Measurements from ENCODE around the gene TCF20. TPM values are rescaled to one million over a fixed set of nuclear protein-coding genes. Genes with fewer than 3 reads are reported as not detected.
A peak's percentile ranks its signal among the peaks of the same experiment; 100 is the strongest.

TCF20 gene
- total RNA-seq, 2 experiments from 2014 or later = 61.6 to 64.1 TPM

GRCh38 chr22:42265321-42265720, 5.1 kb downstream of the TCF20 start:
- H3K27me3 ChIP-seq (ENCODE audit: control insufficient read depth in 1 of 2, insufficient read depth in 2 of 2, low read length in 2 of 2) = no peaks in the 10 kb centered on the region
- H3K9me3 Mint-ChIP-seq = no peaks in the 10 kb centered on the region
- H3K4me1 ChIP-seq (ENCODE audit: insufficient read depth, low read length) = peaks cover 70% of the 10 kb centered on the region
- H3K36me3 Mint-ChIP-seq (ENCODE audit: low read depth) = peaks cover 10% of the 10 kb centered on the region
- H3K27ac Mint-ChIP-seq = peak overlapping the region; percentile 5
- H3K4me3 ChIP-seq (ENCODE audit: low read length) = no peak overlapping the region
- peaks cover 90% of the 10 kb centered on the region for H3K4me1 Mint-ChIP-seq (ENCODE audit: low read depth)
- no peaks in the 10 kb centered on the region for H3K36me3 ChIP-seq (ENCODE audit: insufficient read depth, low read length)
- H3K4me3 Mint-ChIP-seq = peak overlapping the region; percentile 8
- intact Hi-C loops (cut with DNase I, micrococcal nuclease) = loop anchor here in 1 of 2 experiments (5.0 kb wide), 1 partner anchor 173 kb away; the partner anchor contains the start of gene NDUFA6
- H3K27ac ChIP-seq (ENCODE audit: low read depth in 1 of 2, low read length in 2 of 2) = no peak overlapping the region
- no peaks in the 10 kb centered on the region for H3K27me3 Mint-ChIP-seq
- ChIA-PET CTCF (no interaction called here), POLR2A (no interaction called here)
- ATAC-seq (ENCODE audit: poor library complexity) (no peak), DNase-seq (no peak)
- H3K9me3 ChIP-seq (ENCODE audit: control insufficient read depth in 1 of 2, insufficient read depth in 1 of 2, low read length in 2 of 2) = no peaks in the 10 kb centered on the region
- no peak for TF ChIP-seq CTCF (IDR thresholded peaks at IDR 0.05)

- intact Hi-C loops (cut with DNase I, micrococcal nuclease) = no loop called here
- H3K27me3 Mint-ChIP-seq = no peaks in the 10 kb centered on the region
- no peak for ATAC-seq (ENCODE audit: poor library complexity)
- ChIA-PET POLR2A (no interaction called here), CTCF (interaction anchor here (1.3 to 1.5 kb wide), 2 partner anchors 12 to 173 kb away, joined by 3 read pairs; no protein-coding TSS in a partner anchor)
- Histone ChIP-seq H3K4me3 (ENCODE audit: low read length) (no peak overlapping the region), H3K9me3 (ENCODE audit: control insufficient read depth in 1 of 2, insufficient read depth in 1 of 2, low read length in 2 of 2) (no peaks in the 10 kb centered on the region), H3K36me3 (ENCODE audit: insufficient read depth, low read length) (no peaks in the 10 kb centered on the region), H3K27ac (ENCODE audit: low read depth in 1 of 2, low read length in 2 of 2) (no peak overlapping the region), H3K4me1 (ENCODE audit: insufficient read depth, low read length) (peaks cover 73% of the 10 kb centered on the region), H3K27me3 (ENCODE audit: control insufficient read depth in 1 of 2, insufficient read depth in 2 of 2, low read length in 2 of 2) (no peaks in the 10 kb centered on the region)
- H3K9me3 Mint-ChIP-seq = no peaks in the 10 kb centered on the region
- H3K4me1 Mint-ChIP-seq (ENCODE audit: low read depth) = peaks cover 97% of the 10 kb centered on the region
- peak overlapping the region; percentile 5 for H3K27ac Mint-ChIP-seq
- peaks cover 6% of the 10 kb centered on the region for H3K36me3 Mint-ChIP-seq (ENCODE audit: low read depth)
- DNase-seq = no peak
- H3K4me3 Mint-ChIP-seq = peak overlapping the region; percentile 31
- TF ChIP-seq CTCF (IDR thresholded peaks at IDR 0.05) = no peak
Observed at GRCh38 chr22:42263944-42264343, 6.5 kb downstream of the TCF20 start.

GRCh38 chr22:42262964-42263363, 7.5 kb downstream of the TCF20 start:
- ATAC-seq (ENCODE audit: poor library complexity) = peak; percentile 59

More at GRCh38 chr22:42262964-42263363, 7.5 kb downstream of the TCF20 start:
- Histone ChIP-seq H3K27me3 (ENCODE audit: control insufficient read depth in 1 of 2, insufficient read depth in 2 of 2, low read length in 2 of 2) (no peaks in the 10 kb centered on the region), H3K27ac (ENCODE audit: low read depth in 1 of 2, low read length in 2 of 2) (no peak overlapping the region), H3K36me3 (ENCODE audit: insufficient read depth, low read length) (no peaks in the 10 kb centered on the region), H3K4me3 (ENCODE audit: low read length) (no peak overlapping the region), H3K9me3 (ENCODE audit: control insufficient read depth in 1 of 2, insufficient read depth in 1 of 2, low read length in 2 of 2) (no peaks in the 10 kb centered on the region), H3K4me1 (ENCODE audit: insufficient read depth, low read length) (peaks cover 72% of the 10 kb centered on the region)
- no peak overlapping the region for H3K4me3 Mint-ChIP-seq
- DNase-seq = peak in 4 of 14 experiments; percentile 26 to 38 (median 30)
- POLR2A ChIA-PET = no interaction called here
- H3K27me3 Mint-ChIP-seq = no peaks in the 10 kb centered on the region
- H3K36me3 Mint-ChIP-seq (ENCODE audit: low read depth) = no peaks in the 10 kb centered on the region
- peak overlapping the region; percentile 22 for H3K27ac Mint-ChIP-seq
- TF ChIP-seq CTCF (IDR thresholded peaks at IDR 0.05) = no peak
- intact Hi-C loops (cut with DNase I, micrococcal nuclease) = no loop called here
- peaks cover 98% of the 10 kb centered on the region for H3K4me1 Mint-ChIP-seq (ENCODE audit: low read depth)
- CTCF ChIA-PET = interaction anchor here (1.3 kb wide), 1 partner anchor 172 kb away, joined by 3 read pairs; no protein-coding TSS in a partner anchor
- H3K9me3 Mint-ChIP-seq = no peaks in the 10 kb centered on the region
